Progenitor cell of endocrine pancreas (in vitro differentiated cells): ENCODE data around the gene KLF17. TPM values are rescaled to one million over a fixed set of nuclear protein-coding genes. Genes with fewer than 3 reads are reported as not detected.

Source experiments
- DNase-seq: peaks from one replicate; pipeline ENCODE4 v3.0.0; 2021; ENCODE audit warnings: low spot score; ENCODE audit not compliant: unreplicated experiment
- H3K27ac Mint-ChIP-seq: 2 replicates; pipeline ENCODE4 v1.8.0; 2021; ENCODE audit warnings: mild to moderate bottlenecking, moderate library complexity, mixed read lengths
- H3K27me3 Mint-ChIP-seq: 2 replicates; pipeline ENCODE4 v1.8.0; 2021; ENCODE audit warnings: mixed read lengths
- H3K36me3 Mint-ChIP-seq: 2 replicates; pipeline ENCODE4 v1.8.0; 2022; ENCODE audit warnings: mixed read lengths; ENCODE audit not compliant: insufficient read depth
- H3K4me1 Mint-ChIP-seq: 2 replicates; pipeline ENCODE4 v1.8.0; 2021; ENCODE audit warnings: low read depth, mixed read lengths
- H3K4me3 Mint-ChIP-seq: 2 replicates; pipeline ENCODE4 v1.8.0; 2021; ENCODE audit warnings: low read depth, mild to moderate bottlenecking, moderate library complexity, mixed read lengths
- H3K9me3 Mint-ChIP-seq: 2 replicates; pipeline ENCODE4 v1.8.0; 2021; ENCODE audit warnings: low read depth, mixed read lengths
- total RNA-seq: library from RNA; stranded (reverse); gene quantifications from 2 replicates; pipeline ENCODE4 v1.2.1, GENCODE V29; 2021
- TF ChIP-seq, protein P1 (sequence below): fragments of 200-600 bp; sonication (generic); IDR thresholded peaks from one replicate; pipeline ENCODE4 v1.5.0; 2021; ENCODE audit warnings: antibody characterized with exemption, mild to moderate bottlenecking; ENCODE audit not compliant: unreplicated experiment

Gene KLF17
- total RNA-seq, 1 donor from 2014 or later = not detected

GRCh38 chr1:44108971-44109370 lies 9.7 kb upstream of the KLF17 start:
- Mint-ChIP-seq H3K27me3 (peaks cover 29% of the 10 kb centered on the region), H3K9me3 (no peaks in the 10 kb centered on the region)

GRCh38 chr1:44110916-44111315 lies 7.7 kb upstream of the KLF17 start:
- no peak for DNase-seq
- H3K36me3 Mint-ChIP-seq = no peaks in the 10 kb centered on the region
- no peaks in the 10 kb centered on the region for H3K9me3 Mint-ChIP-seq
- H3K4me1 Mint-ChIP-seq = no peaks in the 10 kb centered on the region
- no peak overlapping the region for H3K4me3 Mint-ChIP-seq
- H3K27ac Mint-ChIP-seq = no peak overlapping the region
- peaks cover 16% of the 10 kb centered on the region for H3K27me3 Mint-ChIP-seq
- TF ChIP-seq, protein P1, sequence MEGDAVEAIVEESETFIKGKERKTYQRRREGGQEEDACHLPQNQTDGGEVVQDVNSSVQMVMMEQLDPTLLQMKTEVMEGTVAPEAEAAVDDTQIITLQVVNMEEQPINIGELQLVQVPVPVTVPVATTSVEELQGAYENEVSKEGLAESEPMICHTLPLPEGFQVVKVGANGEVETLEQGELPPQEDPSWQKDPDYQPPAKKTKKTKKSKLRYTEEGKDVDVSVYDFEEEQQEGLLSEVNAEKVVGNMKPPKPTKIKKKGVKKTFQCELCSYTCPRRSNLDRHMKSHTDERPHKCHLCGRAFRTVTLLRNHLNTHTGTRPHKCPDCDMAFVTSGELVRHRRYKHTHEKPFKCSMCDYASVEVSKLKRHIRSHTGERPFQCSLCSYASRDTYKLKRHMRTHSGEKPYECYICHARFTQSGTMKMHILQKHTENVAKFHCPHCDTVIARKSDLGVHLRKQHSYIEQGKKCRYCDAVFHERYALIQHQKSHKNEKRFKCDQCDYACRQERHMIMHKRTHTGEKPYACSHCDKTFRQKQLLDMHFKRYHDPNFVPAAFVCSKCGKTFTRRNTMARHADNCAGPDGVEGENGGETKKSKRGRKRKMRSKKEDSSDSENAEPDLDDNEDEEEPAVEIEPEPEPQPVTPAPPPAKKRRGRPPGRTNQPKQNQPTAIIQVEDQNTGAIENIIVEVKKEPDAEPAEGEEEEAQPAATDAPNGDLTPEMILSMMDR = no peak

More at GRCh38 chr1:44108971-44109370, 9.7 kb upstream of the KLF17 start:
- Mint-ChIP-seq H3K36me3 (no peaks in the 10 kb centered on the region), H3K4me3 (no peak overlapping the region), H3K27ac (no peak overlapping the region), H3K4me1 (no peaks in the 10 kb centered on the region)
- no peak for DNase-seq
- TF ChIP-seq, protein P1 = no peak

DNA sequence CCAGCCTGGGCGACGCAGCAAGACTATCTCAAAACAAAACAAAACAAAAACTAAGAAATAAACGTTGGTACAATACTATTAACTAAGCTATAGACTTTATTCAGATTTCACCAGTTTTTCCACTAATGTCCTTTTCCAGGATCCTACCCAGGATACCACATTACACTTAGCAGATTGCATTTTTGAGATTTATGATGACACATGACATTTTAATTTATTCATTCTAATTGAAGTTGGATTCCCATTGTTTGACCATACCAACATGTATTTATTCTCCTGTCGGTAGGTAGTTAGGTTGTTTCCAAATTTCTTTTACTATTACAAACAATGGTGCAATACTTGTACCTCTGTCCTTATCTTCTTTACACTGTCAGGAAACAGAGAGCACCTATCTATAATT lies 6.8 kb upstream of the KLF17 start:
- H3K4me3 Mint-ChIP-seq = no peak overlapping the region
- H3K9me3 Mint-ChIP-seq = no peaks in the 10 kb centered on the region
- H3K4me1 Mint-ChIP-seq = no peaks in the 10 kb centered on the region
- DNase-seq = no peak
- no peaks in the 10 kb centered on the region for H3K36me3 Mint-ChIP-seq
- peaks cover 6% of the 10 kb centered on the region for H3K27me3 Mint-ChIP-seq
- H3K27ac Mint-ChIP-seq = no peak overlapping the region
- TF ChIP-seq, protein P1 = no peak

DNA sequence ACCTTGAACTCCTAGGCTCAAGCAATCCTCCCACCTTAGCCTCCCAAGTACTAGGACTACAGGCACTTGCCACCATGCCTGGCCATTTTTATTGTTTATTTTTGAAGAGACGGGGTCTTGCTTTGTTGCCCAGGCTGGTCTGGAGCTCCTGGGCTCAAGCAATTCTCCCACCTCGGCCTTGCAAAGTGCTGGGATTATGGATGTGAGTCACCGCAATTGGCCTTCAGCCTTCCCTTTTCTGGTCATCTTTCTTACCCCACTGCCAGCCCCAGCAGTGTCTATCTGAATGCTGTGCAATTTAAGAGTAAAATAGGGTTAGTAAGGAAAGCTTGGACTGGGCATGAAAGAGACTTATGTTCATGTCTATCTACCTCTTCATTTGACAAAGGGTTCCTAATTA lies 6.1 kb upstream of the KLF17 start:
- Mint-ChIP-seq H3K4me3 (no peak overlapping the region), H3K27me3 (peaks cover 5% of the 10 kb centered on the region), H3K36me3 (no peaks in the 10 kb centered on the region), H3K4me1 (no peaks in the 10 kb centered on the region), H3K27ac (no peak overlapping the region), H3K9me3 (no peaks in the 10 kb centered on the region)
- DNase-seq = no peak
- TF ChIP-seq, protein P1 = no peak

- DNase-seq = no peak
- TF ChIP-seq, protein P1 = no peak
- Mint-ChIP-seq H3K9me3 (no peaks in the 10 kb centered on the region), H3K36me3 (no peaks in the 10 kb centered on the region), H3K4me1 (no peaks in the 10 kb centered on the region), H3K27me3 (peaks cover 3% of the 10 kb centered on the region), H3K4me3 (no peak overlapping the region), H3K27ac (no peak overlapping the region)
Observed at GRCh38 chr1:44113095-44113609, 5.5 kb upstream of the KLF17 start.
